Endothelial cell of umbilical vein (primary cell): ENCODE data around the gene RBM39. TPM values are rescaled to one million over a fixed set of nuclear protein-coding genes. Genes with fewer than 3 reads are reported as not detected.

Source experiments
- BruUV-seq: library from RNA; stranded (reverse); fragments of 400-500 nt; replicated peaks from 2 replicates; lab custom pipeline; 2021; lab: Mats Ljungman, UMichigan
- CTCF ChIA-PET: fragments of 300-600, 350-600 bp; sonication (Branson Sonifier 250); formaldehyde crosslinking; loops from one replicate; lab custom pipeline; 2021; ENCODE audit warnings: antibody characterized with exemption, inconsistent platforms; lab: Charles Lee
- POLR2A ChIA-PET: fragments of 300-600, 350-600 bp; sonication (Branson Sonifier 250); formaldehyde crosslinking; loops from one replicate; lab custom pipeline; 2021; ENCODE audit warnings: antibody characterized with exemption, inconsistent platforms; lab: Charles Lee
- DNase-seq: peaks from one replicate; pipeline ENCODE4 v3.0.0-alpha.2; 2011; ENCODE audit warnings: low read depth, low spot score
- FAIRE-seq: peaks from 2 replicates; lab custom pipeline; 2011; peaks lifted over from hg19 to GRCh38; lab: Jason Lieb, UNC
- H2AFZ ChIP-seq: 2 replicates; pipeline ENCODE4 v1.6.0; 2012; ENCODE audit warnings: low read depth, low read length, control low read depth, inconsistent platforms
- H3K27ac ChIP-seq: 2 replicates; pipeline ENCODE4 v1.5.1; 2011; ENCODE audit warnings: low read depth, mild to moderate bottlenecking, control low read depth, low read length, moderate library complexity; ENCODE audit not compliant: insufficient read depth
- H3K27me3 ChIP-seq, 2 experiments: 2 replicates each; pipeline versions ENCODE4 v1.6.0 to v1.6.1; 2011; ENCODE audit warnings: low read length in 2 of 2, mixed read lengths in 1 of 2; ENCODE audit not compliant: control insufficient read depth in 2 of 2, insufficient read depth in 2 of 2
- H3K36me3 ChIP-seq, 2 experiments: 2 replicates in 1 of 2; 3 replicates in 1 of 2; pipeline ENCODE4 v1.5.1; 2011; ENCODE audit warnings: low read length in 2 of 2, mild to moderate bottlenecking in 1 of 2, moderate library complexity in 1 of 2; ENCODE audit not compliant: control insufficient read depth in 2 of 2, insufficient read depth in 2 of 2; ENCODE audit errors: extremely low read depth in 1 of 2
- H3K4me1 ChIP-seq: 3 replicates; pipeline ENCODE4 v1.5.1; 2011; ENCODE audit warnings: mild to moderate bottlenecking, low read length; ENCODE audit not compliant: control insufficient read depth, insufficient read depth; ENCODE audit errors: extremely low read depth
- H3K4me2 ChIP-seq: 2 replicates; pipeline ENCODE4 v1.6.1; 2011; ENCODE audit warnings: low read length, control low read depth, mixed read lengths; ENCODE audit not compliant: insufficient read depth
- H3K4me3 ChIP-seq, 3 experiments: fragments of 200-600 bp in 1 of 3; sonication (generic), shearing (Covaris generic) in 1 of 3; replicated peaks in 1 of 3; 2 replicates each; pipeline ENCODE4 v1.5.1; 2011 to 2016; ENCODE audit warnings: control low read depth in 3 of 3, low read length in 3 of 3, mild to moderate bottlenecking in 2 of 3, inconsistent platforms in 1 of 3, low read depth in 1 of 3, moderate library complexity in 1 of 3; ENCODE audit not compliant: insufficient read depth in 1 of 3
- H3K79me2 ChIP-seq: 2 replicates; pipeline ENCODE4 v1.6.0; 2012; ENCODE audit warnings: low read length, inconsistent platforms; ENCODE audit not compliant: control insufficient read depth, insufficient read depth
- H3K9ac ChIP-seq: replicated peaks from 2 replicates; pipeline ENCODE3; 2011; ENCODE audit warnings: low read length, control low read depth; ENCODE audit not compliant: insufficient read depth; ENCODE audit errors: extremely low read depth
- H3K9me1 ChIP-seq: replicated peaks from 3 replicates; pipeline ENCODE4 v1.6.0; 2011; ENCODE audit warnings: mild to moderate bottlenecking, low read length; ENCODE audit not compliant: control insufficient read depth, insufficient read depth; ENCODE audit errors: extremely low read depth
- H3K9me3 ChIP-seq: replicated peaks from 2 replicates; pipeline ENCODE4 v1.5.1; 2012; ENCODE audit warnings: low read length, inconsistent platforms; ENCODE audit not compliant: control insufficient read depth, insufficient read depth
- H4K20me1 ChIP-seq: replicated peaks from 2 replicates; pipeline ENCODE3; 2011; ENCODE audit warnings: mild to moderate bottlenecking, low read length; ENCODE audit not compliant: control insufficient read depth, insufficient read depth; ENCODE audit errors: extremely low read depth
- FOS ChIP-seq: IDR thresholded peaks from 2 replicates; pipeline ENCODE4 v1.6.1; 2011; ENCODE audit warnings: mild to moderate bottlenecking, low read length, moderate library complexity, borderline replicate concordance; ENCODE audit not compliant: insufficient read depth
- JUN ChIP-seq: IDR thresholded peaks from 2 replicates; pipeline ENCODE4 v1.6.1; 2011; ENCODE audit warnings: borderline replicate concordance, low read depth; ENCODE audit not compliant: insufficient read length, insufficient read depth
- POLR2A ChIP-seq: IDR thresholded peaks from 2 replicates; pipeline ENCODE4 v1.6.1; 2012; ENCODE audit warnings: low read depth, mild to moderate bottlenecking, control low read depth, low read length
- POLR2AphosphoS5 ChIP-seq: IDR thresholded peaks from 2 replicates; pipeline ENCODE4 v1.6.1; 2012; ENCODE audit warnings: low read depth, mild to moderate bottlenecking, control low read depth, low read length, moderate library complexity; ENCODE audit not compliant: insufficient read depth
- dilution Hi-C: fragments of 300-500 bp; cut with MboI; formaldehyde crosslinking; loops from one replicate; pipeline ENCODE4 v1.15.0; 2019; ENCODE audit warnings: low sequenced_read_pairs; ENCODE audit not compliant: extremely low pct_ligation_motif_present
- intact Hi-C: fragments of 100-400 bp; cut with micrococcal nuclease; formaldehyde crosslinking; loops from one replicate; pipeline ENCODE4 v1.10.0; 2022
- polyA plus RNA-seq, 4 experiments: library from polyadenylated mRNA; depleted of rRNA in 3 of 4; stranded (reverse) in 3 of 4; unstranded in 1 of 4; fragments of >200 nt; gene quantifications; 2 replicates each; pipeline versions ENCODE4 v1.2.1 to v1.2.3, GENCODE V29; 2011 to 2012; ENCODE audit warnings: missing spikeins in 1 of 4
- total RNA-seq: library from RNA; stranded (reverse); gene quantifications from 2 replicates; pipeline ENCODE4 v1.2.3, GENCODE V29; 2021
- TF ChIP-seq, protein P1 (sequence below), 2 donors: IDR thresholded peaks; 1 replicate in 1 of 2; 2 replicates in 1 of 2; pipeline ENCODE4 v1.5.1; 2011; ENCODE audit warnings: low read length in 2 of 2, mild to moderate bottlenecking in 2 of 2, moderate library complexity in 2 of 2, control low read depth in 1 of 2, inconsistent platforms in 1 of 2, low read depth in 1 of 2; ENCODE audit not compliant: insufficient read depth in 1 of 2; ENCODE audit errors: extremely low read depth in 1 of 2

The RBM39 gene
- total and polyA plus RNA-seq, 2 donors (not counting 3 experiments of a cell fraction or from before 2014, with no cell fraction given) = 106 to 309 TPM

- Histone ChIP-seq H3K4me2 (no peak overlapping the region), H3K9me3 (no peaks in the 10 kb centered on the region), H3K4me3 (no peak overlapping the region), H3K27ac (no peak overlapping the region), H3K9ac (no peak overlapping the region), H4K20me1 (peaks cover 7% of the 10 kb centered on the region), H2AFZ (no peak overlapping the region), H3K4me1 (peaks cover 18% of the 10 kb centered on the region), H3K27me3 (no peaks in the 10 kb centered on the region), H3K36me3 (peaks cover 0 to 5% of the 10 kb centered on the region in 2 experiments), H3K79me2 (peaks cover 36% of the 10 kb centered on the region), H3K9me1 (no peaks in the 10 kb centered on the region)
- intact Hi-C loops = loop anchor here (2.0 kb wide), 1 partner anchor 33 kb away; the partner anchor contains the start of genes NFS1 and ROMO1
- ChIA-PET CTCF (interaction anchor here (1.0 to 1.6 kb wide), 2 partner anchors 8 to 47 kb away, joined by 4 read pairs; no protein-coding TSS in a partner anchor), POLR2A (interaction anchor here (0.7 kb wide), 1 partner anchor 74 kb away, joined by 5 read pairs; no protein-coding TSS in a partner anchor)
- BruUV-seq = no TSS peak
- dilution Hi-C loops = no loop called here
- FAIRE-seq (no peak), DNase-seq (no peak)
- TF ChIP-seq JUN (no peak), FOS (no peak)
Measured at GRCh38 chr20:35665949-35666288, 76.1 kb downstream of the RBM39 start.

- dilution Hi-C loops (no loop called here), intact Hi-C loops (loop anchor here (1.0 to 5.0 kb wide), 3 partner anchors 34 to 78 kb away; partner anchors contain the start of genes NFS1, RBM39 and ROMO1)
- DNase-seq (peak; percentile 94), FAIRE-seq (peak; percentile 91)
- peak within 1 kb of the TSS; percentile 33 for H3K27ac ChIP-seq
- no peak for TF ChIP-seq JUN
- TF ChIP-seq, protein P1, sequence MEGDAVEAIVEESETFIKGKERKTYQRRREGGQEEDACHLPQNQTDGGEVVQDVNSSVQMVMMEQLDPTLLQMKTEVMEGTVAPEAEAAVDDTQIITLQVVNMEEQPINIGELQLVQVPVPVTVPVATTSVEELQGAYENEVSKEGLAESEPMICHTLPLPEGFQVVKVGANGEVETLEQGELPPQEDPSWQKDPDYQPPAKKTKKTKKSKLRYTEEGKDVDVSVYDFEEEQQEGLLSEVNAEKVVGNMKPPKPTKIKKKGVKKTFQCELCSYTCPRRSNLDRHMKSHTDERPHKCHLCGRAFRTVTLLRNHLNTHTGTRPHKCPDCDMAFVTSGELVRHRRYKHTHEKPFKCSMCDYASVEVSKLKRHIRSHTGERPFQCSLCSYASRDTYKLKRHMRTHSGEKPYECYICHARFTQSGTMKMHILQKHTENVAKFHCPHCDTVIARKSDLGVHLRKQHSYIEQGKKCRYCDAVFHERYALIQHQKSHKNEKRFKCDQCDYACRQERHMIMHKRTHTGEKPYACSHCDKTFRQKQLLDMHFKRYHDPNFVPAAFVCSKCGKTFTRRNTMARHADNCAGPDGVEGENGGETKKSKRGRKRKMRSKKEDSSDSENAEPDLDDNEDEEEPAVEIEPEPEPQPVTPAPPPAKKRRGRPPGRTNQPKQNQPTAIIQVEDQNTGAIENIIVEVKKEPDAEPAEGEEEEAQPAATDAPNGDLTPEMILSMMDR (IDR thresholded peaks at IDR 0.05; ENCODE audit: extremely low read depth in 1 of 2, insufficient read depth in 1 of 2, low read depth in 1 of 2, low read length in 2 of 2) = peak in 1 of 2 donors; percentile 6
- peak; percentile 98 for TF ChIP-seq POLR2AphosphoS5
- TF ChIP-seq POLR2A = peak; percentile 95
- no peak for TF ChIP-seq FOS
- no TSS peak for BruUV-seq
- CTCF ChIA-PET = interaction anchor here (0.8 to 1.3 kb wide), 4 partner anchors 9 to 78 kb away, joined by 3 to 4 read pairs (median 3); partner anchors contain the start of genes RBM39 and SPAG4
- no peaks in the 10 kb centered on the region for H3K27me3 ChIP-seq
- peaks cover 49% of the 10 kb centered on the region for H3K79me2 ChIP-seq
- peak within 1 kb of the TSS; percentile 64 for H2AFZ ChIP-seq
- POLR2A ChIA-PET = no interaction called here
- H4K20me1 ChIP-seq = peaks cover 11% of the 10 kb centered on the region
- peak within 1 kb of the TSS; percentile 13 to 81 (median 78) for H3K4me3 ChIP-seq
- H3K9ac ChIP-seq = peak within 1 kb of the TSS; percentile 59
- H3K9me1 ChIP-seq = no peaks in the 10 kb centered on the region
- peaks cover 0 to 4% of the 10 kb centered on the region in 2 experiments for H3K36me3 ChIP-seq
- peaks cover 19% of the 10 kb centered on the region for H3K4me1 ChIP-seq
- no peaks in the 10 kb centered on the region for H3K9me3 ChIP-seq
- peak within 1 kb of the TSS; percentile 77 for H3K4me2 ChIP-seq
Measured at GRCh38 chr20:35664466-35665206, 77.4 kb downstream of the RBM39 start, which contains the start of the genes CPNE1 and RBM12. Gene CPNE1, minus strand, starts transcription at chr20:35664900. Its CDS starts 31,977 bp downstream, at chr20:35632923. Gene RBM12, minus strand, starts transcription at chr20:35664900. Its CDS starts 9,578 bp downstream, at chr20:35655322.
